Panc1 (cell line): Measurements from ENCODE around the gene NRCAM. TPM values are rescaled to one million over a fixed set of nuclear protein-coding genes. Genes with fewer than 3 reads are reported as not detected.

ENCODE experiments used
- ATAC-seq: fragments of 200-7000 bp; cut with Tn5 transposase; 2 replicates; pipeline ENCODE4 v1.9.1; 2020; ENCODE audit warnings: mild to moderate bottlenecking, moderate library complexity
- BruUV-seq: library from RNA; stranded (reverse); fragments of 400-500 nt; replicated peaks from 2 replicates; lab custom pipeline; 2021; lab: Mats Ljungman, UMichigan
- CTCF ChIA-PET: fragments of 300-600 bp; sonication (Branson Sonifier 250); formaldehyde crosslinking; loops from one replicate; lab custom pipeline; 2022; ENCODE audit warnings: antibody characterized with exemption; lab: Charles Lee
- POLR2A ChIA-PET: fragments of 300-600 bp; sonication (Branson Sonifier 250); formaldehyde crosslinking; loops from one replicate; lab custom pipeline; 2022; ENCODE audit warnings: antibody characterized with exemption; lab: Charles Lee
- DNase-seq: peaks from one replicate; pipeline ENCODE4 v3.0.0-alpha.2; 2010; ENCODE audit warnings: low read depth, low spot score
- H3K27ac ChIP-seq: 2 replicates; pipeline ENCODE4 v1.5.1; 2011; ENCODE audit warnings: mild to moderate bottlenecking, low read length, inconsistent platforms
- H3K27me3 ChIP-seq: fragments of 200-500 bp; sonication (Bioruptor generic); 2 replicates; pipeline ENCODE4 v1.6.0; 2014; ENCODE audit warnings: low read length, inconsistent platforms; ENCODE audit not compliant: control insufficient read depth, insufficient read depth
- H3K36me3 ChIP-seq: fragments of 200-500 bp; sonication (Bioruptor generic); 2 replicates; pipeline ENCODE4 v1.5.1; 2014; ENCODE audit warnings: inconsistent platforms, mild to moderate bottlenecking, low read length, moderate library complexity; ENCODE audit not compliant: control insufficient read depth, insufficient read depth
- H3K4me1 ChIP-seq: 2 replicates; pipeline ENCODE4 v1.5.1; 2011; ENCODE audit warnings: inconsistent platforms, mild to moderate bottlenecking, low read length, moderate library complexity; ENCODE audit not compliant: control insufficient read depth, insufficient read depth
- H3K4me3 ChIP-seq, 2 experiments: 2 replicates each; pipeline ENCODE4 v1.5.1; 2011 to 2012; ENCODE audit warnings: low read depth in 2 of 2, low read length in 2 of 2, mild to moderate bottlenecking in 2 of 2, inconsistent platforms in 1 of 2, moderate library complexity in 1 of 2
- H3K9me3 ChIP-seq: fragments of 200-500 bp; sonication (Bioruptor generic); 2 replicates; pipeline ENCODE4 v1.5.1; 2014; ENCODE audit warnings: low read depth, mild to moderate bottlenecking, inconsistent platforms, low read length, moderate library complexity; ENCODE audit not compliant: control insufficient read depth, insufficient read depth
- POLR2AphosphoS5 ChIP-seq: IDR thresholded peaks from 2 replicates; pipeline ENCODE4 v1.6.1; 2012; ENCODE audit warnings: mild to moderate bottlenecking, low read depth, low read length, moderate library complexity
- SIN3A ChIP-seq: IDR thresholded peaks from 2 replicates; pipeline ENCODE4 v1.6.1; 2012; ENCODE audit warnings: low read depth, mild to moderate bottlenecking, low read length, moderate library complexity, borderline replicate concordance; ENCODE audit not compliant: insufficient read depth
- TCF7L2 ChIP-seq: IDR thresholded peaks from 2 replicates; pipeline ENCODE4 v1.6.1; 2011; ENCODE audit warnings: mild to moderate bottlenecking, low read depth, low read length, inconsistent platforms
- in situ Hi-C: cut with HindIII; loops from 2 replicates; pipeline ENCODE4 v1.10.0; 2016; ENCODE audit warnings: low sequenced_read_pairs, low pct_unique_long_range_greater_than_20kb
- intact Hi-C: fragments of 100-400 bp; cut with micrococcal nuclease; formaldehyde crosslinking; loops from one replicate; pipeline ENCODE4 v1.10.0; 2022; ENCODE audit not compliant: unreplicated experiment
- total RNA-seq: library from RNA; stranded (reverse); gene quantifications from one replicate; pipeline ENCODE4 v1.2.1, GENCODE V29; 2021; ENCODE audit not compliant: unreplicated experiment
- TF ChIP-seq, protein P1 (sequence below), 2 experiments: IDR thresholded peaks; 2 replicates each; pipeline ENCODE4 v1.6.1; 2011 to 2012; ENCODE audit warnings: low read depth in 2 of 2, control low read depth in 1 of 2, low read length in 1 of 2, mild to moderate bottlenecking in 1 of 2, moderate library complexity in 1 of 2; ENCODE audit not compliant: insufficient read depth in 1 of 2
- TF ChIP-seq, protein P2 (sequence below): fragments of 450-650 bp; IDR thresholded peaks from 2 replicates; pipeline ENCODE4 v1.5.1; 2017; ENCODE audit warnings: mild to moderate bottlenecking

The NRCAM gene
- total RNA-seq, 1 experiment from 2014 or later = 0.21 TPM

DNA sequence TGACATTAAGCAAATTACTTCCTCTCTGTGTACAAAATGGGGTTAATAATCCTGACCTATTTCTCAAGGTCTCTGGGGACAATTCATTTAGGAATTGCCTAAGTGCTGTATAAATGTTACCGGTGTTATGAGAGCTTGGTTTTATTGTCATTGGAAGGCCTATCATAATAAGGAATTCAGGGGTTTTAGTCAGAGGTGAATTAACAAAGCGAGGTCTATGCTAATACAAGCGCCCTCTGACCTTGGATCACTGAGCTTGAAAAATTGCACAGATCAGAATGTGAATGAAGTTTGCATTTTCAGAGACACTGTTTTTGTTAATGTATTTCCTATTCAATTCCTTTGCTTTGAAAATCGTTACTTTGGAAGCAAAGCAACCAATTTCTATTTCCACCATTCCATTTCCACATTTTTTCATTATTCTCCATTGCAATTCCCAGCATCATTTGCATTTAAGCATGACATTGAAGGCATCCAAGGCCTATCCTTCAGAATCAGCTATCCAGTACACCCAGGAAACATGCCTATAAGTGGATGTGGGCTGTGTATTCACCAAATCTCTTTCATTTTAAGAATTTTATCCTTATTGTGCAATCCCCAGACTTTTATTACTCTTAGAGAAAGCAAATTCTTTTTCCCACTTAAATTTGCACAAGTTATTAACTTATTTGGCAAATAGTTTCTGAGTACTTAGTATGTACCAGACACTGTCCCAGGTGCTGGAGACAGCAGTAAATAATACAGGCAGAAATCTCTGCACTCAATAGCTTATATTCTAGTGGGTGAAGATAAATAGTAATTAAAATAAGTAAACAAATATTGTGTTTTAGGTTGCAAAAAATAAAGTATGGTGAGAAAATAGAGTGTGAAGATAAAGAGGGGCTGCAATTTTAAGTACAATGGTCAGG lies 133.1 kb downstream of the NRCAM start:
- ChIA-PET POLR2A (no interaction called here), CTCF (no interaction called here)
- intact Hi-C loops (no loop called here), in situ Hi-C loops (no loop called here)
- no peaks in the 10 kb centered on the region for H3K9me3 ChIP-seq
- BruUV-seq = no TSS peak
- TF ChIP-seq, protein P1, sequence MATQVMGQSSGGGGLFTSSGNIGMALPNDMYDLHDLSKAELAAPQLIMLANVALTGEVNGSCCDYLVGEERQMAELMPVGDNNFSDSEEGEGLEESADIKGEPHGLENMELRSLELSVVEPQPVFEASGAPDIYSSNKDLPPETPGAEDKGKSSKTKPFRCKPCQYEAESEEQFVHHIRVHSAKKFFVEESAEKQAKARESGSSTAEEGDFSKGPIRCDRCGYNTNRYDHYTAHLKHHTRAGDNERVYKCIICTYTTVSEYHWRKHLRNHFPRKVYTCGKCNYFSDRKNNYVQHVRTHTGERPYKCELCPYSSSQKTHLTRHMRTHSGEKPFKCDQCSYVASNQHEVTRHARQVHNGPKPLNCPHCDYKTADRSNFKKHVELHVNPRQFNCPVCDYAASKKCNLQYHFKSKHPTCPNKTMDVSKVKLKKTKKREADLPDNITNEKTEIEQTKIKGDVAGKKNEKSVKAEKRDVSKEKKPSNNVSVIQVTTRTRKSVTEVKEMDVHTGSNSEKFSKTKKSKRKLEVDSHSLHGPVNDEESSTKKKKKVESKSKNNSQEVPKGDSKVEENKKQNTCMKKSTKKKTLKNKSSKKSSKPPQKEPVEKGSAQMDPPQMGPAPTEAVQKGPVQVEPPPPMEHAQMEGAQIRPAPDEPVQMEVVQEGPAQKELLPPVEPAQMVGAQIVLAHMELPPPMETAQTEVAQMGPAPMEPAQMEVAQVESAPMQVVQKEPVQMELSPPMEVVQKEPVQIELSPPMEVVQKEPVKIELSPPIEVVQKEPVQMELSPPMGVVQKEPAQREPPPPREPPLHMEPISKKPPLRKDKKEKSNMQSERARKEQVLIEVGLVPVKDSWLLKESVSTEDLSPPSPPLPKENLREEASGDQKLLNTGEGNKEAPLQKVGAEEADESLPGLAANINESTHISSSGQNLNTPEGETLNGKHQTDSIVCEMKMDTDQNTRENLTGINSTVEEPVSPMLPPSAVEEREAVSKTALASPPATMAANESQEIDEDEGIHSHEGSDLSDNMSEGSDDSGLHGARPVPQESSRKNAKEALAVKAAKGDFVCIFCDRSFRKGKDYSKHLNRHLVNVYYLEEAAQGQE (IDR thresholded peaks at IDR 0.05; ENCODE audit: insufficient read depth in 1 of 2, low read depth in 2 of 2, low read length in 1 of 2) = no peak
- TF ChIP-seq SIN3A (no peak), POLR2AphosphoS5 (no peak), TCF7L2 (no peak)
- TF ChIP-seq, protein P2, sequence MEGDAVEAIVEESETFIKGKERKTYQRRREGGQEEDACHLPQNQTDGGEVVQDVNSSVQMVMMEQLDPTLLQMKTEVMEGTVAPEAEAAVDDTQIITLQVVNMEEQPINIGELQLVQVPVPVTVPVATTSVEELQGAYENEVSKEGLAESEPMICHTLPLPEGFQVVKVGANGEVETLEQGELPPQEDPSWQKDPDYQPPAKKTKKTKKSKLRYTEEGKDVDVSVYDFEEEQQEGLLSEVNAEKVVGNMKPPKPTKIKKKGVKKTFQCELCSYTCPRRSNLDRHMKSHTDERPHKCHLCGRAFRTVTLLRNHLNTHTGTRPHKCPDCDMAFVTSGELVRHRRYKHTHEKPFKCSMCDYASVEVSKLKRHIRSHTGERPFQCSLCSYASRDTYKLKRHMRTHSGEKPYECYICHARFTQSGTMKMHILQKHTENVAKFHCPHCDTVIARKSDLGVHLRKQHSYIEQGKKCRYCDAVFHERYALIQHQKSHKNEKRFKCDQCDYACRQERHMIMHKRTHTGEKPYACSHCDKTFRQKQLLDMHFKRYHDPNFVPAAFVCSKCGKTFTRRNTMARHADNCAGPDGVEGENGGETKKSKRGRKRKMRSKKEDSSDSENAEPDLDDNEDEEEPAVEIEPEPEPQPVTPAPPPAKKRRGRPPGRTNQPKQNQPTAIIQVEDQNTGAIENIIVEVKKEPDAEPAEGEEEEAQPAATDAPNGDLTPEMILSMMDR = no peak
- no peak overlapping the region for H3K27ac ChIP-seq
- no peaks in the 10 kb centered on the region for H3K4me1 ChIP-seq
- no peak overlapping the region for H3K4me3 ChIP-seq
- DNase-seq (no peak), ATAC-seq (no peak)
- H3K36me3 ChIP-seq = no peaks in the 10 kb centered on the region
- no peaks in the 10 kb centered on the region for H3K27me3 ChIP-seq

DNA sequence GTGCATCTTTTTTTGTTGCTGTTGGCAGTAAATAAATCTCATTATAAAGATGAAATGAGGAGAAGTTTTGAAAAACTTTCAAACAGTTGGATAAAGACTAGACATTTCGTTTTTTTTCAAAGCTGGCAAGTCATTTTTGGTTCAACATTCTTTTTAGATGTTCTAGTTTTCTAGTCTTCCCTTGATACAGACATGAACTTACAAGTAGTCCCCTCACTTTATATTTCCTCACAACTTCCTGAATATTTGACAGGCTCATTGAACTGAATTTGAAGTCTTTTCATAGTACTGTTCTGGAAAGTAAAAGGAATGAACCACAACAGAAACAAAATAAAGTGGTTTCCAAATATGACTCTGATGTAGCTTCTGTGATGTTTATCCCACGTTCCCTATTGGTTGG lies 134.2 kb downstream of the NRCAM start:
- Histone ChIP-seq H3K9me3 (no peaks in the 10 kb centered on the region), H3K4me1 (no peaks in the 10 kb centered on the region), H3K4me3 (no peak overlapping the region), H3K27me3 (no peaks in the 10 kb centered on the region), H3K27ac (no peak overlapping the region), H3K36me3 (no peaks in the 10 kb centered on the region)
- no peak for TF ChIP-seq POLR2AphosphoS5
- TF ChIP-seq TCF7L2 = no peak
- TF ChIP-seq, protein P2 = no peak
- no peak for TF ChIP-seq SIN3A
- TF ChIP-seq, protein P1 (IDR thresholded peaks at IDR 0.05; ENCODE audit: insufficient read depth in 1 of 2, low read depth in 2 of 2, low read length in 1 of 2) = no peak
- ATAC-seq (no peak), DNase-seq (no peak)
- in situ Hi-C loops (no loop called here), intact Hi-C loops (no loop called here)
- BruUV-seq = no TSS peak
- ChIA-PET POLR2A (no interaction called here), CTCF (no interaction called here)
